ENCODE results near the gene NFYC. TPM values are rescaled to one million over a fixed set of nuclear protein-coding genes. Genes with fewer than 3 reads are reported as not detected.

Gene NFYC
- total and polyA plus RNA-seq, 2 of the 8 experiments (the other 6 are each of a cell fraction or from before 2014, with no cell fraction given), result 54.1 to 124 TPM

- Histone ChIP-seq H3K4me2 (ENCODE audit: insufficient read depth in 1 of 2, low read depth in 2 of 2, low read length in 2 of 2) (peak overlapping the region; percentile 3 to 37; a peak in 2 of 4 replicates), H2BK20ac (ENCODE audit: low read length) (no peak overlapping the region), H3K79me2 (ENCODE audit: control insufficient read depth in 1 of 2, insufficient read depth in 2 of 2, low read length in 2 of 2) (no peaks in the 10 kb centered on the region), H3K79me1 (ENCODE audit: low read depth, low read length) (no peaks in the 10 kb centered on the region), H4K91ac (replicated peaks; ENCODE audit: insufficient read length, low read length) (no peak overlapping the region), H2AFZ (ENCODE audit: low read length) (no peak overlapping the region), H3K4me1 (replicated peaks in 1 of 4; ENCODE audit: control insufficient read depth in 3 of 4, insufficient read depth in 4 of 4, low read length in 3 of 4) (peaks cover 4 to 30% (median 12%) of the 10 kb centered on the region in 4 experiments), H3K4ac (replicated peaks; ENCODE audit: insufficient read length, low read depth, low read length) (no peak overlapping the region), H3K4me3 (ENCODE audit: extremely low read depth in 1 of 4, insufficient read depth in 2 of 4, low read depth in 3 of 4, low read length in 4 of 4) (peak overlapping the region in 1 of 4 experiments; percentile 18; a peak in 1 of 8 replicates), H2BK5ac (ENCODE audit: low read depth, low read length) (peak overlapping the region; percentile 40; the same call in 1 of the 2 replicates), H3K23ac (ENCODE audit: insufficient read length) (no peak overlapping the region), H4K20me1 (replicated peaks in 1 of 2; ENCODE audit: control insufficient read depth in 1 of 2, insufficient read depth in 2 of 2, low read length in 2 of 2) (peaks cover 0 to 3% of the 10 kb centered on the region in 2 experiments), H2BK15ac (ENCODE audit: low read length) (no peak overlapping the region; the same call in 1 of the 2 replicates), H4K5ac (ENCODE audit: insufficient read length, low read depth, low read length) (no peak overlapping the region), H3K23me2 (ENCODE audit: low read depth, low read length) (no peaks in the 10 kb centered on the region; the same call in 1 of the 2 replicates), H3K9me3 (ENCODE audit: insufficient read depth in 2 of 2, low read depth in 1 of 2, low read length in 1 of 2) (peaks cover 5% of the 10 kb centered on the region in 2 experiments; a peak in 2 of 4 replicates), H2BK120ac (replicated peaks; ENCODE audit: low read depth, low read length) (no peak overlapping the region), H2BK12ac (ENCODE audit: low read depth, low read length) (no peak overlapping the region), H3K36me3 (ENCODE audit: control insufficient read depth in 2 of 4, insufficient read depth in 4 of 4, low read length in 3 of 4) (peaks cover 2 to 22% (median 11%) of the 10 kb centered on the region in 4 experiments; a peak in 6 of 8 replicates), H3K56ac (replicated peaks; ENCODE audit: insufficient read length, low read depth, low read length) (no peak overlapping the region), H2AK5ac (ENCODE audit: low read depth, low read length) (no peak overlapping the region), H4K8ac (ENCODE audit: extremely low read depth, insufficient read depth, low read length) (no peak overlapping the region), H3K18ac (ENCODE audit: extremely low read depth, low read length) (peak overlapping the region; percentile 12), H3K14ac (ENCODE audit: insufficient read length) (no peak overlapping the region), H3K27me3 (replicated peaks in 1 of 4; ENCODE audit: control insufficient read depth in 3 of 4, extremely low read depth in 1 of 4, insufficient read depth in 3 of 4, low read length in 3 of 4) (no peaks in the 10 kb centered on the region), H3K27ac (ENCODE audit: low read depth, low read length) (peak overlapping the region; percentile 37; the same call in 1 of the 2 replicates), H3K9ac (replicated peaks in 1 of 4; ENCODE audit: extremely low read depth in 1 of 4, low read depth in 3 of 4, low read length in 3 of 4) (no peak overlapping the region)
- FAIRE-seq (no peak), DNase-seq (ENCODE audit: low read depth in 1 of 2, low spot score in 2 of 2) (peak in 1 of 2 experiments; percentile 64)
- ChIA-PET POLR2A (ENCODE audit: partially characterized antibody) (interaction anchor here (0.6 to 5.4 kb wide), 14 partner anchors 8 to 141 kb away, joined by 3 to 22 read pairs (median 3); partner anchors contain the start of genes CITED4 and NFYC), CTCF (ENCODE audit: partially characterized antibody) (interaction anchor here (0.6 to 14.3 kb wide), 36 partner anchors 8 to 198 kb away, joined by 3 to 325 read pairs (median 5); no protein-coding TSS in a partner anchor)
- WGBS, 2 experiments (ENCODE audit: extremely low coverage in 1 of 2, insufficient coverage in 1 of 2, insufficient read length in 1 of 2, insufficient replicate concordance in 2 of 2, low coverage in 1 of 2, low lambda C conversion rate in 2 of 2, missing lambda C conversion rate in 1 of 2), result 10% methylated on average over 6 of the region's 6 CpGs; no CpG with 5 or more reads in 1 of the 2 experiments
- 0 out of 3 replicates have a peak, but pooled peaks of 1 of the 2 experiments have one; percentile 65 for TF ChIP-seq EP300 (IDR thresholded peaks at IDR 0.05; ENCODE audit: borderline replicate concordance in 1 of 2, low read depth in 2 of 2, low read length in 2 of 2)
- TF ChIP-seq MAX (IDR thresholded peaks at IDR 0.05), result no peak
- peak; percentile 14; the same call in 1 of the 2 replicates for TF ChIP-seq POLR2AphosphoS5 (IDR thresholded peaks at IDR 0.05; ENCODE audit: low read depth, low read length)
- TF ChIP-seq SP1 (IDR thresholded peaks at IDR 0.05; ENCODE audit: low read depth, low read length), result 0 out of 2 replicates have a peak, but pooled peaks have one; percentile 19
- TF ChIP-seq RAD21 (IDR thresholded peaks at IDR 0.05 in 1 of 2, conservative IDR thresholded peaks at IDR 0.05 in 1 of 2; ENCODE audit: low read depth in 2 of 2, low read length in 2 of 2), result no peak
- TF ChIP-seq EGR1 (IDR thresholded peaks at IDR 0.05; ENCODE audit: borderline replicate concordance, low read depth, low read length), result 0 out of 2 replicates have a peak, but pooled peaks have one; percentile 21
- no peak for TF ChIP-seq SIN3A (conservative IDR thresholded peaks at IDR 0.05 in 1 of 2, IDR thresholded peaks at IDR 0.05 in 1 of 2; ENCODE audit: low read depth in 1 of 2, low read length in 2 of 2)
- 0 out of 4 replicates have a peak, but pooled peaks of 1 of the 2 experiments have one; percentile 68 for TF ChIP-seq HDAC2 (IDR thresholded peaks at IDR 0.05; ENCODE audit: borderline replicate concordance in 1 of 2, low read depth in 2 of 2, low read length in 2 of 2)
Observed at GRCh38 chr1:40773748-40774265, 82.3 kb downstream of the NFYC start.
